GM20000 (cell line): Measurements from ENCODE around the gene TAOK3.
A peak's percentile ranks its signal among the peaks of the same experiment; 100 is the strongest.
"Not testable (repeated sequence)": the region's sequence is repeated elsewhere in the genome, so short reads cannot be mapped to it uniquely, and the experiment has no call there.

Experiments
- DNase-seq: peaks from one replicate; pipeline ENCODE4 v3.0.0; 2012; ENCODE audit warnings: low spot score
- CTCF ChIP-seq: IDR thresholded peaks from 2 replicates; pipeline ENCODE4 v1.5.1; 2012; ENCODE audit warnings: mild to moderate bottlenecking, control low read depth; ENCODE audit errors: extremely low read depth, missing control alignments

Gene TAOK3

GRCh38 chr12:118358612-118359540, 13.8 kb downstream of the TAOK3 start:
- TF ChIP-seq CTCF, result no peak
- peak; percentile 30 for DNase-seq

- no peak for TF ChIP-seq CTCF
- DNase-seq, result no peak
These were observed 14.7 kb downstream of the TAOK3 start for GRCh38 chr12:118358008-118358359.

GRCh38 chr12:118357257-118358007, 15.3 kb downstream of the TAOK3 start:
- peak; percentile 50 for DNase-seq
- no peak for TF ChIP-seq CTCF

- TF ChIP-seq CTCF, result no peak
- DNase-seq, result no peak
These were observed 15.9 kb downstream of the TAOK3 start for GRCh38 chr12:118356809-118357256.

- DNase-seq, result no peak
- no peak for TF ChIP-seq CTCF
These were observed 16.9 kb downstream of the TAOK3 start for GRCh38 chr12:118355843-118356242.

- DNase-seq, result no peak
- no peak for TF ChIP-seq CTCF
These were observed 17.8 kb downstream of the TAOK3 start for GRCh38 chr12:118354903-118355302.

GRCh38 chr12:118354503-118354902, 18.2 kb downstream of the TAOK3 start:
- not testable (repeated sequence) for DNase-seq

- no peak for DNase-seq
- no peak for TF ChIP-seq CTCF
These were observed 19.0 kb downstream of the TAOK3 start for GRCh38 chr12:118353721-118354120.
